ENCODE data around the gene CYSLTR2. TPM values are rescaled to one million over a fixed set of nuclear protein-coding genes. Genes with fewer than 3 reads are reported as not detected.

The CYSLTR2 gene
- total and polyA plus RNA-seq, 10 donors, result 0.61 to 8.3 (median 5.3) TPM

- 84 to 90% (median 89%) methylated on average over 9 of the region's 9 CpGs for WGBS, 5 donors
- no peak overlapping the region for H3K27ac ChIP-seq
- peaks cover 0 to 38% (median 24%) of the 10 kb centered on the region in 8 donors for H3K9me3 ChIP-seq
- no peaks in the 10 kb centered on the region for H3K27me3 ChIP-seq (replicated peaks in 1 of 7)
- no peaks in the 10 kb centered on the region for H3K4me1 ChIP-seq
- intact Hi-C loops (cut with DNase I; ENCODE audit: low total_unique reads), result no loop called here
- no peaks in the 10 kb centered on the region for H3K36me3 ChIP-seq
- H3K4me3 ChIP-seq, result no peak overlapping the region
- TF ChIP-seq POLR2AphosphoS5 (IDR thresholded peaks at IDR 0.05), result no peak
- TF ChIP-seq POLR2A (IDR thresholded peaks at IDR 0.05), result no peak
- TF ChIP-seq, protein P1, sequence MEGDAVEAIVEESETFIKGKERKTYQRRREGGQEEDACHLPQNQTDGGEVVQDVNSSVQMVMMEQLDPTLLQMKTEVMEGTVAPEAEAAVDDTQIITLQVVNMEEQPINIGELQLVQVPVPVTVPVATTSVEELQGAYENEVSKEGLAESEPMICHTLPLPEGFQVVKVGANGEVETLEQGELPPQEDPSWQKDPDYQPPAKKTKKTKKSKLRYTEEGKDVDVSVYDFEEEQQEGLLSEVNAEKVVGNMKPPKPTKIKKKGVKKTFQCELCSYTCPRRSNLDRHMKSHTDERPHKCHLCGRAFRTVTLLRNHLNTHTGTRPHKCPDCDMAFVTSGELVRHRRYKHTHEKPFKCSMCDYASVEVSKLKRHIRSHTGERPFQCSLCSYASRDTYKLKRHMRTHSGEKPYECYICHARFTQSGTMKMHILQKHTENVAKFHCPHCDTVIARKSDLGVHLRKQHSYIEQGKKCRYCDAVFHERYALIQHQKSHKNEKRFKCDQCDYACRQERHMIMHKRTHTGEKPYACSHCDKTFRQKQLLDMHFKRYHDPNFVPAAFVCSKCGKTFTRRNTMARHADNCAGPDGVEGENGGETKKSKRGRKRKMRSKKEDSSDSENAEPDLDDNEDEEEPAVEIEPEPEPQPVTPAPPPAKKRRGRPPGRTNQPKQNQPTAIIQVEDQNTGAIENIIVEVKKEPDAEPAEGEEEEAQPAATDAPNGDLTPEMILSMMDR (IDR thresholded peaks at IDR 0.05 in 8 of 11, conservative IDR thresholded peaks at IDR 0.05 in 3 of 11), result no peak
- DNase-seq, result no peak
These were observed 106.9 kb downstream of the CYSLTR2 start for GRCh38 chr13:48760626-48761025.

Other genes with a start within 250 kb of the CYSLTR2 start
- gene LPAR6, start 240.8 kb upstream of the CYSLTR2 start, total RNA-seq, result 10 to 100 TPM; 26.5 to 44.2 (median 32.9) TPM
- gene LPAR6, start 240.8 kb upstream of the CYSLTR2 start, polyA plus RNA-seq, result 10 to 100 TPM; 29.4 to 39.6 (median 33.1) TPM
- gene RCBTB2, start 120.8 kb upstream of the CYSLTR2 start, total RNA-seq, result 10 to 100 TPM; 14.4 to 19.6 (median 15.9) TPM
- 10 to 100 TPM in 2 of 3 donors, 1 to 10 TPM in 1; 6.7 to 14.1 (median 12.5) TPM for gene RCBTB2, start 120.8 kb upstream of the CYSLTR2 start, polyA plus RNA-seq